ENCODE results near the gene MCRS1.

MCRS1 gene

DNA sequence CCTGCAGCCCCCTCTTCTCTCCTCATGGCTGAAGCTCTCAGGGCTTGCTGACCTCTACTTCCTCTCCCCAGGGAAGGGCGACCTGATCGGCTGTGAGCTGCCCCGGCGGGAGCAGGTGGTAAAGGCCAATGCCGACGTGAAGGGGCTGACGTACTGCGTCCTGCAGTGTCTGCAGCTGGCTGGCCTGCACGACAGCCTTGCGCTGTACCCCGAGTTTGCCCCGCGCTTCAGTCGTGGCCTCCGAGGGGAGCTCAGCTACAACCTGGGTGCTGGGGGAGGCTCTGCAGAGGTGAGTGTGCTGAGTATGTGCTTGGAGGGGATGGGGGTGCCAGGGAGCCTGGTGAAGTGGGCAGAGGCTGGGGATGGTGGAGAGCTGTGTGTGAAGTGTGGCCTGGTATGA lies 13.7 kb downstream of the MCRS1 start:
- H3K79me2 ChIP-seq (ENCODE audit: insufficient read depth, low read length), result no peaks in the 10 kb centered on the region
- H3F3A ChIP-seq (ENCODE audit: low read depth), result no peaks in the 10 kb centered on the region
- peaks cover 23% of the 10 kb centered on the region for H3K4me1 ChIP-seq (ENCODE audit: insufficient read depth, low read length, poor library complexity, severe bottlenecking)
- no peak overlapping the region for H2AFZ ChIP-seq (ENCODE audit: low read length)
- H4K20me1 ChIP-seq (ENCODE audit: insufficient read depth, low read length, poor library complexity, severe bottlenecking), result no peaks in the 10 kb centered on the region
- H3K9ac ChIP-seq (ENCODE audit: low read depth, low read length, poor library complexity, severe bottlenecking), result no peak overlapping the region
- no peaks in the 10 kb centered on the region for H3K27me3 ChIP-seq (ENCODE audit: insufficient read depth, low read length, poor library complexity, severe bottlenecking)
- H3K4me2 ChIP-seq (ENCODE audit: low read depth, low read length, poor library complexity, severe bottlenecking), result no peak overlapping the region
- peaks cover 9% of the 10 kb centered on the region; the same call in 1 of the 2 replicates for H3K36me3 ChIP-seq (ENCODE audit: insufficient read depth, low read length)
- TF ChIP-seq, protein P1, sequence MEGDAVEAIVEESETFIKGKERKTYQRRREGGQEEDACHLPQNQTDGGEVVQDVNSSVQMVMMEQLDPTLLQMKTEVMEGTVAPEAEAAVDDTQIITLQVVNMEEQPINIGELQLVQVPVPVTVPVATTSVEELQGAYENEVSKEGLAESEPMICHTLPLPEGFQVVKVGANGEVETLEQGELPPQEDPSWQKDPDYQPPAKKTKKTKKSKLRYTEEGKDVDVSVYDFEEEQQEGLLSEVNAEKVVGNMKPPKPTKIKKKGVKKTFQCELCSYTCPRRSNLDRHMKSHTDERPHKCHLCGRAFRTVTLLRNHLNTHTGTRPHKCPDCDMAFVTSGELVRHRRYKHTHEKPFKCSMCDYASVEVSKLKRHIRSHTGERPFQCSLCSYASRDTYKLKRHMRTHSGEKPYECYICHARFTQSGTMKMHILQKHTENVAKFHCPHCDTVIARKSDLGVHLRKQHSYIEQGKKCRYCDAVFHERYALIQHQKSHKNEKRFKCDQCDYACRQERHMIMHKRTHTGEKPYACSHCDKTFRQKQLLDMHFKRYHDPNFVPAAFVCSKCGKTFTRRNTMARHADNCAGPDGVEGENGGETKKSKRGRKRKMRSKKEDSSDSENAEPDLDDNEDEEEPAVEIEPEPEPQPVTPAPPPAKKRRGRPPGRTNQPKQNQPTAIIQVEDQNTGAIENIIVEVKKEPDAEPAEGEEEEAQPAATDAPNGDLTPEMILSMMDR (conservative IDR thresholded peaks at IDR 0.05; ENCODE audit: low read length), result no peak
- TF ChIP-seq EZH2phosphoT487 (IDR thresholded peaks at IDR 0.05; ENCODE audit: borderline replicate concordance), result no peak
- no peaks in the 10 kb centered on the region for H3K9me3 ChIP-seq (ENCODE audit: insufficient read depth, low read depth, low read length)
- H3K9me2 ChIP-seq (replicated peaks; ENCODE audit: low read depth, low read length), result no peaks in the 10 kb centered on the region
- no peak overlapping the region for H3K4me3 ChIP-seq (ENCODE audit: low read length, poor library complexity, severe bottlenecking)

GRCh38 chr12:49553512-49554088 lies 14.3 kb downstream of the MCRS1 start:
- no peaks in the 10 kb centered on the region for H4K20me1 ChIP-seq (ENCODE audit: insufficient read depth, low read length, poor library complexity, severe bottlenecking)
- no peak overlapping the region for H3K4me3 ChIP-seq (ENCODE audit: low read length, poor library complexity, severe bottlenecking)
- no peaks in the 10 kb centered on the region for H3F3A ChIP-seq (ENCODE audit: low read depth)
- H3K9ac ChIP-seq (ENCODE audit: low read depth, low read length, poor library complexity, severe bottlenecking), result peak overlapping the region; percentile 52
- no peaks in the 10 kb centered on the region for H3K9me2 ChIP-seq (replicated peaks; ENCODE audit: low read depth, low read length)
- peaks cover 2% of the 10 kb centered on the region; the same call in 1 of the 2 replicates for H3K36me3 ChIP-seq (ENCODE audit: insufficient read depth, low read length)
- peaks cover 23% of the 10 kb centered on the region for H3K4me1 ChIP-seq (ENCODE audit: insufficient read depth, low read length, poor library complexity, severe bottlenecking)
- TF ChIP-seq EZH2phosphoT487 (IDR thresholded peaks at IDR 0.05; ENCODE audit: borderline replicate concordance), result no peak
- TF ChIP-seq, protein P1 (conservative IDR thresholded peaks at IDR 0.05; ENCODE audit: low read length), result peak; percentile 83
- peak overlapping the region; percentile 58 for H3K4me2 ChIP-seq (ENCODE audit: low read depth, low read length, poor library complexity, severe bottlenecking)
- no peaks in the 10 kb centered on the region for H3K27me3 ChIP-seq (ENCODE audit: insufficient read depth, low read length, poor library complexity, severe bottlenecking)
- H3K9me3 ChIP-seq (ENCODE audit: insufficient read depth, low read depth, low read length), result no peaks in the 10 kb centered on the region
- H2AFZ ChIP-seq (ENCODE audit: low read length), result no peak overlapping the region
- H3K79me2 ChIP-seq (ENCODE audit: insufficient read depth, low read length), result no peaks in the 10 kb centered on the region

DNA sequence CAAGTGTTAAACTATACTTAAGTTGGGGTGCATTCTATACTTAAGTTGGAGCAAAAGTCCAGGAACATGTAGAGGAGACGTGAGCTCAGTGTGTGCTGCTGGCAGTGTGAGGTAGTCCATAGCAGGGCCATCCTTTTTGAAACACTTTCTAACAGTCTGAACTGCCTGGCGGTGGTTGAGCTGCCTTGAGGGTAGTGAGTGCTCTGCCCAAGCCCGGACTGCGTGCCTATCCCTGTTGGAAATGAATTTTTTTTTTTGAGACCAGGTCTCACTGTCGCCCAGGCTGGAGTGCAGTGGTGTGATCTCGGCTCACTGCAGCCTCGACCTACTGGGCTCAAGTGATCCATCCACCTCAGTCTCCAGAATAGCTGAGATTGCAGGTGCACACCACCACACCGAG lies 15.0 kb downstream of the MCRS1 start:
- Histone ChIP-seq H3K27me3 (ENCODE audit: insufficient read depth, low read length, poor library complexity, severe bottlenecking) (no peaks in the 10 kb centered on the region), H3K4me2 (ENCODE audit: low read depth, low read length, poor library complexity, severe bottlenecking) (peak overlapping the region; percentile 58), H3K79me2 (ENCODE audit: insufficient read depth, low read length) (no peaks in the 10 kb centered on the region)

More for the DNA sequence above, 15.0 kb downstream of the MCRS1 start:
- Histone ChIP-seq H3K36me3 (ENCODE audit: insufficient read depth, low read length) (no peaks in the 10 kb centered on the region), H4K20me1 (ENCODE audit: insufficient read depth, low read length, poor library complexity, severe bottlenecking) (no peaks in the 10 kb centered on the region), H3K4me3 (ENCODE audit: low read length, poor library complexity, severe bottlenecking) (peak overlapping the region; percentile 54), H3F3A (ENCODE audit: low read depth) (no peaks in the 10 kb centered on the region), H3K4me1 (ENCODE audit: insufficient read depth, low read length, poor library complexity, severe bottlenecking) (peaks cover 23% of the 10 kb centered on the region), H2AFZ (ENCODE audit: low read length) (peak overlapping the region; percentile 73), H3K9ac (ENCODE audit: low read depth, low read length, poor library complexity, severe bottlenecking) (peak overlapping the region; percentile 52), H3K9me2 (replicated peaks; ENCODE audit: low read depth, low read length) (no peaks in the 10 kb centered on the region), H3K9me3 (ENCODE audit: insufficient read depth, low read depth, low read length) (no peaks in the 10 kb centered on the region)
- no peak for TF ChIP-seq EZH2phosphoT487 (IDR thresholded peaks at IDR 0.05; ENCODE audit: borderline replicate concordance)
- TF ChIP-seq, protein P1 (conservative IDR thresholded peaks at IDR 0.05; ENCODE audit: low read length), result no peak

Measured in Loucy (cell line).